H54 (cell line): Measurements from ENCODE around the gene PNPLA3.

Experiments
- DNase-seq: peaks from one replicate; pipeline ENCODE4 v3.0.0; 2011; ENCODE audit warnings: low spot score, mixed read lengths; ENCODE audit not compliant: insufficient read length
- FAIRE-seq: peaks from 3 replicates; lab custom pipeline; 2011; peaks lifted over from hg19 to GRCh38; lab: Jason Lieb, UNC
- POLR2A ChIP-seq: IDR thresholded peaks from 2 replicates; pipeline ENCODE4 v1.6.1; 2011; ENCODE audit warnings: low read depth, mild to moderate bottlenecking, low read length

PNPLA3 gene

GRCh38 chr22:43923631-43924464 lies at the start of gene PNPLA3:
Gene PNPLA3, plus strand, starts transcription at chr22:43923805. Its CDS starts 107 bp downstream, at chr22:43923912.
- no peak for FAIRE-seq
- peak; percentile 45; the same call in 1 of the 2 replicates for TF ChIP-seq POLR2A
- peak; percentile 66 for DNase-seq

DNA sequence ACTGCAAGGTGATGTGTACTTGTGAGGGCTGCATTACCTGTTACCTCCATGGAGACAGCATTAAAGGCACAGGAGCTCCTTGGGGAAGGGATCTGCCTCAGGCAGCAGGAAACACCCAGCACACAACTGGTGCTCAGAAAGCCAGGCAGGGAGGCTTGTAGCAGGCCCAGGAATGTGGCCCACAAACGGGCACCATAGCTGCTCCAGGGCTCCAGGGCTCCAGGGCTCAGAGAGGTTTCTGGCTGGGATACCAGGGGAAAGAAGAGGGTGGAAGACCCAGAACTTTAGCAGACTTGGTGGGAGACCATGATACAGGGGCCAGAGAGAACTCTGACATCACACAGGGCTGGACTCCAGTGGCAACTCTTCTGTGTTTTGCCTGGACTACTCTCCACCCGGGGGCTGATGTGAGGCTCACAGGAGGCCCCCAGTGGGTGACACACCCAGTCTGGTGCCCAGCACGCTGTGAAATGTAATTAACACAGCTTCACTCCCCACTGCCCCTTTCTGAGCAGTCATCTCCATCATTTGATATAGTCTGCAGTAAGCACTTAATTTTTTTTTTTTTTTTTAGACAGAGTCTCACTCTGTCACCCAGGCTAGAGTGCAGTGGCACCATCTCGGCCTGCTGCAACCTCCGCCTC lies 46.6 kb upstream of the PNPLA3 start:
- no peak for TF ChIP-seq POLR2A
- no peak for FAIRE-seq
- DNase-seq = no peak

- TF ChIP-seq POLR2A = no peak
- no peak for DNase-seq
- FAIRE-seq = no peak
Measured at GRCh38 chr22:43878079-43878795, 45.4 kb upstream of the PNPLA3 start.

- DNase-seq = no peak
- no peak for TF ChIP-seq POLR2A
- FAIRE-seq = no peak
Measured at GRCh38 chr22:43878831-43879550, 44.6 kb upstream of the PNPLA3 start.

- DNase-seq (no peak), FAIRE-seq (no peak)
- TF ChIP-seq POLR2A = no peak
Measured at GRCh38 chr22:43879901-43880540, 43.6 kb upstream of the PNPLA3 start.

- no peak for FAIRE-seq
- DNase-seq = no peak
- TF ChIP-seq POLR2A = no peak
Measured at GRCh38 chr22:43880541-43880991, 43.0 kb upstream of the PNPLA3 start.

- FAIRE-seq (no peak), DNase-seq (no peak)
- TF ChIP-seq POLR2A = no peak
Measured at GRCh38 chr22:43881091-43882061, 42.2 kb upstream of the PNPLA3 start.

DNA sequence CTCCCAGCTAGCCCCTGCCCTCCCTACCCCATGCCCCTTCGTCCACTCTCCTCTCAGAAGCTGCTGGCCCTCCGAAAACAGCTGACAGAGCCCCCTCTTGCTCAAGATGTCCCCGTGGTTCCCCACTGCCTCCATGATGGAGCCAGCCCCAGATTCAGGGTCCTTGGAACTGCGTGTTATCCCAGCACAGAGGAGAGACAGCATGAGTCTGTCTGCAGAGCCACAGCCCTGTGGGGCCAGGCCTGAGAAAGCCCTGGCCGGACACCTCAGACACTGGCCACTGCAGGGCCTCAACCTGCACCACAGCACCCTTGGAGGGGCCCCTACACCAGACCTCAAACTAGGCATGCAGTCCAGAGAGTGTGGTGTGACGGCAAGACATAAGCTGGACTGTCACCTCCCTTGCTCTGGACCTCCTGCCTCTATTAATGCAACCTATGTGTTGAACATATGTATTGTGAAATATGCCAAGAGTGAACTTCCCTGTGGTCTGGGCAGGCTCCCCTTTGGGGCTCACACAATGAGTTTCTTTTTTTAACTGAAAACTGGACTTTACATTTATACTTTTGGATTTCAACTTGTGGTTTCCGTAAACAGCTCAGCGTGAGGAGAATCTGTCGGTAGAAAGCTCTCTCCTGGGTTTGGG lies 41.4 kb upstream of the PNPLA3 start:
- no peak for FAIRE-seq
- DNase-seq = no peak
- TF ChIP-seq POLR2A = no peak

DNA sequence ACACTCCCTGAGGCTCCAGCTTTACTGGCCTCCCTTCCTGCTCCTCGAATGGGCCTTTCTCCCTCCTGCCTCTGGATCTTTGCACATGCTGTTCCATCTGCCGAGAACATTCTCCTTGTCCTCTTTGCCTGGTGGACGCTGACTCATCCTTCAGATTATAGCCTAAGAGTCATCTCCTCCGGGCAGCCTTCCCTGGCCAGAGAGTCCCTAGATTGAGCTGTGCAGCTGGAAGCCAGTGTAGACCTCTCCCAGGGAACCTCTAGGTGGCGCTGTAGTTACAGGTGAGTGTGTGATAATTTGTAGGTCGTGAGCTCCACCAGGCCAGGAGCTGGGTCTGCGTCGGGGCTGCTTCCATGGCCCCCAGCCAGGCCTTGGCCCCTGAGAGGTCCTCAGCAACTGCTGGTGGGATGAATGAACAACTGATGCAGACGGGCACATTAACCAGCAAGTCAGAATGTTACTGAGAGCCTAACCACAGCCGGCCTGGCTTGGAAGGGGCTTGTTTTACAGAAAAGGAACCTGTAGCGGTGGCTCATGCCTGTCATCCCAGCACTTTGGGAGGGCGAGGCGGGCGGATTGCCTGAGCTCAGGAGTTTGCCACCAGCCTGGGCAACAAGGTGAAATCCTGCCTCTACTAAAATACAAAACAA lies 40.5 kb upstream of the PNPLA3 start:
- DNase-seq (peak; percentile 79), FAIRE-seq (no peak)
- TF ChIP-seq POLR2A = no peak

GRCh38 chr22:43883719-43884415 lies 39.7 kb upstream of the PNPLA3 start:
- FAIRE-seq = no peak
- no peak for TF ChIP-seq POLR2A
- no peak for DNase-seq
